CD4-positive, alpha-beta T cell (primary cell): ENCODE results near the gene IST1. TPM values are rescaled to one million over a fixed set of nuclear protein-coding genes. Genes with fewer than 3 reads are reported as not detected.

Experiments
- ATAC-seq: fragments of 200-7000 bp; cut with Tn5 transposase; one replicate; pipeline ENCODE4 v1.10.0; 2022; ENCODE audit warnings: mild to moderate bottlenecking; ENCODE audit not compliant: poor library complexity
- CTCF ChIA-PET: fragments of 350-600 bp; sonication (Branson Sonifier 250); formaldehyde crosslinking; loops from one replicate; lab custom pipeline; 2021; ENCODE audit warnings: antibody characterized with exemption, inconsistent platforms; lab: Charles Lee
- POLR2A ChIA-PET: fragments of 350-600 bp; sonication (Branson Sonifier 250); formaldehyde crosslinking; loops from one replicate; lab custom pipeline; 2021; ENCODE audit warnings: antibody characterized with exemption, inconsistent platforms; lab: Charles Lee
- DNase-seq, 14 experiments: peaks; one replicate each; pipeline ENCODE4 v3.0.0-alpha.2; 2013 to 2020; ENCODE audit warnings: mixed read lengths in 2 of 14
- H3K27ac ChIP-seq, 2 donors: one replicate each; pipeline versions ENCODE4 v1.5.1 to v1.7.0; 2013; ENCODE audit warnings: low read length in 2 of 2, low read depth in 1 of 2, mild to moderate bottlenecking in 1 of 2
- H3K27me3 ChIP-seq, 2 experiments: 1 replicate in 1 of 2; 2 replicates in 1 of 2; pipeline versions ENCODE4 v1.6.1 to v1.7.0; 2013; ENCODE audit warnings: low read length in 2 of 2, control low read depth in 1 of 2, mild to moderate bottlenecking in 1 of 2, moderate library complexity in 1 of 2; ENCODE audit not compliant: insufficient read depth in 2 of 2, control insufficient read depth in 1 of 2
- H3K36me3 ChIP-seq: one replicate; pipeline ENCODE4 v1.6.1; 2013; ENCODE audit warnings: low read length, control low read depth; ENCODE audit not compliant: insufficient read depth
- H3K4me1 ChIP-seq: one replicate; pipeline ENCODE4 v1.6.1; 2013; ENCODE audit warnings: low read length, control low read depth; ENCODE audit not compliant: insufficient read depth
- H3K4me3 ChIP-seq: one replicate; pipeline ENCODE4 v1.5.1; 2013; ENCODE audit warnings: mild to moderate bottlenecking, low read length, moderate library complexity
- H3K9me3 ChIP-seq, 2 experiments: 1 replicate in 1 of 2; 2 replicates in 1 of 2; pipeline versions ENCODE4 v1.6.1 to v1.7.0; 2013; ENCODE audit warnings: low read length in 2 of 2, mild to moderate bottlenecking in 2 of 2, control low read depth in 1 of 2, moderate library complexity in 1 of 2; ENCODE audit not compliant: control insufficient read depth in 1 of 2, insufficient read depth in 1 of 2
- H3K27ac Mint-ChIP-seq: one replicate; pipeline ENCODE4 v1.8.0; 2020; ENCODE audit warnings: mixed read lengths
- H3K27me3 Mint-ChIP-seq: one replicate; pipeline ENCODE4 v1.8.0; 2021; ENCODE audit warnings: mixed read lengths
- H3K36me3 Mint-ChIP-seq: one replicate; pipeline ENCODE4 v1.8.0; 2021; ENCODE audit warnings: low read depth, mixed read lengths
- H3K4me1 Mint-ChIP-seq: one replicate; pipeline ENCODE4 v1.8.0; 2021; ENCODE audit warnings: low read depth, mixed read lengths
- H3K4me3 Mint-ChIP-seq: one replicate; pipeline ENCODE4 v1.8.0; 2020; ENCODE audit warnings: mild to moderate bottlenecking, mixed read lengths
- H3K9me3 Mint-ChIP-seq: one replicate; pipeline ENCODE4 v1.8.0; 2020; ENCODE audit warnings: mixed read lengths
- intact Hi-C, 2 experiments: fragments of 100-400 bp; cut with DNase I in 1 of 2; cut with micrococcal nuclease in 1 of 2; formaldehyde crosslinking; loops; one replicate each; pipeline versions ENCODE4 v1.15.1 to v1.9.0; 2023 to 2025; cut with DNase I, micrococcal nuclease
- polyA plus RNA-seq, 2 donors: library from polyadenylated mRNA; unstranded; fragments of 120-200 nt; gene quantifications; one replicate each; pipeline ENCODE4 v1.2.1, GENCODE V29; 2013
- total RNA-seq, 174 experiments: library from RNA in 2 of 174; stranded (reverse) in 2 of 174; gene quantifications; one replicate each; pipeline ENCODE4 v1.2.3 and lab custom pipeline; 2021 to 2026
- TF ChIP-seq, protein P1 (sequence below): fragments of 200-600 bp; IDR thresholded peaks from one replicate; pipeline ENCODE4 v1.8.0; 2022; ENCODE audit warnings: antibody characterized with exemption, mild to moderate bottlenecking

Gene IST1
- total RNA-seq: 100 to 1,000 TPM; 411 to 412 TPM
- 167 TPM for polyA plus RNA-seq (2013, experiment 1 of 2)
- 187 TPM for polyA plus RNA-seq (2013, experiment 2 of 2)
- 117 to 391 (median 205) reads per million in 172 experiments for total RNA-seq (lab: John Stamatoyannopoulos, UW)

DNA sequence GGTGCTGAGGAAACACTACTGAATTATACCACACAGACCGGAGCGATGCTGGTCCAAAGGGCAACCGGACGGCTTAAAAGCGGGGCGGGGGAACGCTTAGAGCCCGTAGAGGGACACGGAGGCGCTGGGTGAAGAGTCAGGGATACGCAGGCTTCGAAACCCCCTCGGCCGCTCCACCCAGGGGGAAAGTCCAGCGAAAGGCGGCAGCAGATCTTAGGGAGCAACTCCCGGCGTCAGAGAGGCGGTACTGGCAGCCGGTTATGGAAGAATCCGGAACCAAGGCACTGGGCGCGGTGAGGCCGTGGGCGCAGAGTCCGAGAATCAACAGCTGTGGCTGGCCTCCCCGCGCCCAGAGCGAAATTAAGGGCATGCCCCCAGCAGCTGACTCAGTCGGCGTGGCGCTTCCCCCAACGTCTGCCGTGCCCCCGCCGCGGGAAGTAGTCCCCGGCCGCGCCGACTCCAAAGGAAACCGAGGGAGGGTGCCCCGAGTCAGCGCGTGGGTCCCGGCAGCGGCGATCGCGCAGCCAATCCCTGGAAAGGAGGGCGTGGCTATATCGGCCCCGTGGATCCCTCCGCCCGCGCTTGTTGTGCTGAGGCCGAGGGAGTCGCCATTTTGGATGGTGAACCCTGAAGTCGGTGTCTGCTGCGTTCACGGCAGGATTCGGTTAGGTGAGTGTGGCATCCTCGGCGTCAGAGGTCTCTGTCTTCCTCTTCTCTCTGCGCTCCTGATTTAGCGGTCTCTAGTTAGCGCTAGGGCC is at the start of gene IST1:
Gene IST1 (plus strand): TSS at position 611 of the 758 bp plus-strand sequence. CDS start 20,110 bp downstream, outside the sequence.
- peak within 1 kb of the TSS; percentile 99 for H3K4me3 Mint-ChIP-seq
- POLR2A ChIA-PET: interaction anchor here (0.9 to 9.1 kb wide), 10 partner anchors 10 to 119 kb away, joined by 3 to 219 read pairs (median 4); partner anchors contain the start of genes AP1G1 and ZNF821
- intact Hi-C loops: loop anchor here (1.0 to 5.0 kb wide), 7 partner anchors 11 to 173 kb away; partner anchors contain the start of genes AP1G1 (in 1 of the 2), PHLPP2 (in 1 of the 2) and ZNF821 (in 1 of the 2)

DNA sequence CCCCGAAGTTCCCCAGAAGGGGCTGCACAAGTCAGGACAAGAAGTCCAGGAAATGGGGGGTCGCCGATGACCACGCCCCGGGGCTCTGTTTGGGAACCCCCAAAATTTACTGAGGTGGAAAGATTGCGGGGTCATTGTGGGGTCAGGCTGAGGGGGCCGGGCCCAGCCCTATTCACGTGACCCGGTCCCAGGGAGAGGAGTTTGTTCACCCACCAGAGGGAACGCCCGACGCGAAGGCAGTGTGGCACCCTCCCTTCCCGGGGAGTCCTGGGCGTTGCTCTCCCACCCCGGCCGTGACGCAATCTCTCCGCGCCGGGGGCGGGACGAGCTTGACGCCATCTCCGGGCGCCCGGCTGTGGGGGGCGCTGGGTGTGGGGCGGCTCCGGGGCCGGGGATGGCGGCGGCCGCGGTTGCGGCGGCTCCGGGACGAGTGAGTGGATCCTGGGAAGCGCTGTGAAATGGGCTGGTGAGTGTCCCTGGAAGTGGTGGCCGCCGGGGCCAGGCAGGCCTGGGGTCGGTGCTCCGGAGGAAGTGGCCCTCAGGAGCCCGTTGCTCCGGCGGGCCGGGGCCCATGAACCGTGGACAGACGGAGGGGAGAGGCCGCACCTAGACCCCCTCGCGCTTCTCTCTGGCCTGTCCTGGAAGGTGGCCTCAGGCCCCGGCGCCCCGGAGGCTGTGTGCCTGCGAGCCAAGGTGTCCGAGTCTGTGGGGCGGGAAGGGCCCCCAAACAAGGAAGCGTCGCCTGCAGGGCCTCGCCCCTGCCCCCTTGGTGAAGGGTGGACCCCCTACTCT is 49.5 kb upstream of the IST1 start, which contains the start of gene ATXN1L:
Gene ATXN1L (plus strand): TSS at position 338 of the 792 bp plus-strand sequence. CDS start 3,765 bp downstream, outside the sequence.
- H3K27me3 Mint-ChIP-seq: no peaks in the 10 kb centered on the region
- H3K4me3 Mint-ChIP-seq: peak within 1 kb of the TSS; percentile 96
- CTCF ChIA-PET: interaction anchor here (1.0 to 2.2 kb wide), 3 partner anchors 36 to 38 kb away, joined by 3 to 6 read pairs (median 4); partner anchors contain the start of gene ZNF821

More for the DNA sequence above, at the start of gene IST1:
- ATAC-seq (peak; percentile 91), DNase-seq (peak; percentile 95 to 99 (median 98))
- TF ChIP-seq, protein P1, sequence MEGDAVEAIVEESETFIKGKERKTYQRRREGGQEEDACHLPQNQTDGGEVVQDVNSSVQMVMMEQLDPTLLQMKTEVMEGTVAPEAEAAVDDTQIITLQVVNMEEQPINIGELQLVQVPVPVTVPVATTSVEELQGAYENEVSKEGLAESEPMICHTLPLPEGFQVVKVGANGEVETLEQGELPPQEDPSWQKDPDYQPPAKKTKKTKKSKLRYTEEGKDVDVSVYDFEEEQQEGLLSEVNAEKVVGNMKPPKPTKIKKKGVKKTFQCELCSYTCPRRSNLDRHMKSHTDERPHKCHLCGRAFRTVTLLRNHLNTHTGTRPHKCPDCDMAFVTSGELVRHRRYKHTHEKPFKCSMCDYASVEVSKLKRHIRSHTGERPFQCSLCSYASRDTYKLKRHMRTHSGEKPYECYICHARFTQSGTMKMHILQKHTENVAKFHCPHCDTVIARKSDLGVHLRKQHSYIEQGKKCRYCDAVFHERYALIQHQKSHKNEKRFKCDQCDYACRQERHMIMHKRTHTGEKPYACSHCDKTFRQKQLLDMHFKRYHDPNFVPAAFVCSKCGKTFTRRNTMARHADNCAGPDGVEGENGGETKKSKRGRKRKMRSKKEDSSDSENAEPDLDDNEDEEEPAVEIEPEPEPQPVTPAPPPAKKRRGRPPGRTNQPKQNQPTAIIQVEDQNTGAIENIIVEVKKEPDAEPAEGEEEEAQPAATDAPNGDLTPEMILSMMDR: no peak
- Mint-ChIP-seq H3K9me3 (no peaks in the 10 kb centered on the region), H3K36me3 (peaks cover 25% of the 10 kb centered on the region), H3K4me1 (peaks cover 36% of the 10 kb centered on the region), H3K27me3 (no peaks in the 10 kb centered on the region), H3K27ac (peak within 1 kb of the TSS; percentile 98)
- Histone ChIP-seq H3K27ac (peak within 1 kb of the TSS; percentile 94 to 95), H3K27me3 (no peaks in the 10 kb centered on the region), H3K36me3 (peaks cover 2% of the 10 kb centered on the region), H3K9me3 (no peaks in the 10 kb centered on the region), H3K4me1 (peaks cover 44% of the 10 kb centered on the region), H3K4me3 (peak within 1 kb of the TSS; percentile 98)
- CTCF ChIA-PET: interaction anchor here (0.9 to 7.9 kb wide), 2 partner anchors 12 to 66 kb away, joined by 3 to 100 read pairs; partner anchors contain the start of gene ZNF821

More for the DNA sequence above, 49.5 kb upstream of the IST1 start, which contains the start of gene ATXN1L:
- peak within 1 kb of the TSS; percentile 97 for H3K4me3 ChIP-seq
- H3K4me1 ChIP-seq: peaks cover 18% of the 10 kb centered on the region
- POLR2A ChIA-PET: interaction anchor here (1.0 to 2.7 kb wide), 4 partner anchors 37 kb away, joined by 9 to 33 read pairs (median 16); partner anchors contain the start of genes AP1G1 and ZNF821
- H3K27me3 ChIP-seq: no peaks in the 10 kb centered on the region
- H3K9me3 Mint-ChIP-seq: no peaks in the 10 kb centered on the region
- peak within 1 kb of the TSS; percentile 99 for H3K27ac Mint-ChIP-seq
- TF ChIP-seq, protein P1: no peak
- H3K9me3 ChIP-seq: no peaks in the 10 kb centered on the region
- peaks cover 29% of the 10 kb centered on the region for H3K36me3 ChIP-seq
- peaks cover 35% of the 10 kb centered on the region for H3K4me1 Mint-ChIP-seq
- intact Hi-C loops: loop anchor here (1.0 to 5.0 kb wide), 8 partner anchors 35 to 163 kb away; partner anchors contain the start of genes AP1G1 (in 1 of the 2), DHODH (in 1 of the 2) and IST1 (in 1 of the 2)
- H3K27ac ChIP-seq: peak within 1 kb of the TSS; percentile 82 to 91
- DNase-seq: peak; percentile 84 to 97 (median 90)
- peaks cover 48% of the 10 kb centered on the region for H3K36me3 Mint-ChIP-seq
- ATAC-seq: peak; percentile 91
